D341Med (cell line): ENCODE results near the gene KCTD8.

Experiments
- DNase-seq: peaks from one replicate; pipeline ENCODE4 v3.0.0; 2012; ENCODE audit warnings: low spot score

KCTD8 gene

DNA sequence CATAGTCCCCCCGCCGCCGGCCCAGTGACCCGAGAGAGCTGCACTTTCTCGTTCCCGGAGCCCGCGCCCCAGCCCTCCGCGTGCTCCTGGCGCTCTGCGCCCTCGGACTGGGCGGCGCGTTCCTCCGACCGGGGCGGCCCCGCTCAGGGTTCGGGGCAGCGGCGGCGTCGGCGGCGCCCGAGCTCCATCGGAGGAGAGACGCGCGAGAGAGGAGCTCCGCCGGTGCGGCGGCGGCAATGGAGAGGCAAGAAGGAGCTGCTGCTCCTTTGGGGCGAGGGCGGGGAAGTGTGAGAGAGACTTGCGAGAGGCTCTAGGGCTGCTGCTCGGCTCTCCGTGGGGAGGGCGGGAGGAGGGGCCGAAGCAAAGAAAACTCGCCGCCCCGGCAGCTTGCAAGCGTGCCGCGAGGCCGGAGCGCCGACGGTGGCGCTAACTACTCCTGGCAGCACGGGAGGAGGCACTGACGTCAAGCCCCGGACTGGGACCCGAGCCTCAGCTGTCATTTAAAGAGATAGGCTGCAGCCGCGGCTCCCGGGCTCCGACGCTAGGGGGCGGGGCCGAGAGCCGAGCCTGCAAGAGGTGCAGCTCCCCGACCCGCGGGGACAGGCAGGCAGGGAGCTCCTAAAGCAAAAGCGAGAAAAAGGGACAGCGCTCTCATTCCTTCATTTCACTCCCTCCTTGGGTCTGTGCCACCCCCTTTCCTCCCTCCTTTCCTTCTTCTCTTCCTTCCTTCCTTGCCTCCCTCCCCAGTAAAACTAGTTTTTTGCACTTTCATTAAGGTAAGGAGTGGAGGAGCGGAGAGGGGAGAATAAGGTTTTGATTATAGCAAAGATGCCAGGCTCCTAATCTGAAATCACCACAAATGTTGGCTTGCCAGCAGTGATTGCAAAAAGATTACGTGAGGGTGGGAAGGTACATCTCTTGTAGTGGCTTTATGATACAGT, at the start of gene KCTD8:
TSS of gene KCTD8 (minus strand) at position 289 of the 941 bp plus-strand sequence.
- peak; percentile 96 for DNase-seq

GRCh38 chr4:44494810-44495701, 46.4 kb upstream of the KCTD8 start:
- DNase-seq: no peak

DNA sequence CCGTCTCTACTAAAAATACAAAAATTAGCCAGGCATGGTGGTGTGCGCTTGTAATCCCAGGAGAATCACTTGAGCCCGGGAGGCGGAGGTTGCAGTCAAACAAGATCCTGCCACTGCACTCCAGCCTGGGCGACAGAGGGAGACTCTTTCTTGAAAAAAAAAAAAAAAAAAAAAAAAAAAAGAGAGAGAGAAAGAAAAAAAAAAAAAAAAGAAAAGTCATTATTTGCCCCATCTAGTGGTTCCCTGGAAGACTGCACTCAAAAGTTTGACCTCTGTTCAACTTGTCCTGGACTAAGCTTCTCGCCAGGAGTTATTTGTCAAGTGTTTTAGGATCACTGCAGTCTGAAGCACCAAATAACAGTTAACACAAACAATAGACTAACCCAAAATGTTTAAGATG, 45.3 kb upstream of the KCTD8 start:
- DNase-seq: peak; percentile 50

- DNase-seq: peak; percentile 51
Observed at GRCh38 chr4:44487341-44487740, 38.7 kb upstream of the KCTD8 start.

GRCh38 chr4:44479731-44480130, 31.1 kb upstream of the KCTD8 start:
- DNase-seq: no peak

- DNase-seq: no peak
Observed at GRCh38 chr4:44462259-44462658, 13.7 kb upstream of the KCTD8 start.

- peak; percentile 75 for DNase-seq
Observed at GRCh38 chr4:44447563-44448504, 775 bp downstream of the KCTD8 start.

GRCh38 chr4:44446801-44447562, 1.6 kb downstream of the KCTD8 start:
- peak; percentile 71 for DNase-seq

DNA sequence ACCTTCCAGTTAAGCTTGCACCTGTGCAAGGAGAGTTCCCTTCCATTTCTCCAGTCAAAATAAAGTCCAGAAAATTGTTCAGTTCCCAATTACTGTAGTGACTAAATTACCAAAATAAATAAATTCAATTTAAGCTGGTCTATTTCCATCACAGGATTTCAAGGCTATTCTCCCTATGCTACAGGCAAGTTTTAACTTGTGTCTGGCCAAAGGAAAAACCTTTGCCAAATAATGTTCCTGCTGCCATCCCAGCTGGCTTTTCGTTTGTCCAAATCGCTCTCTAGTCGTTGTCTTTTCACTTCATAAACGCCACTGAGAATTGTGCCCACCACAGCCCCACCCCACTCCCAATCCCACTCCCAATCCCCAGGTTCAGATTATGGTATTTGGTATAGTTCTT, 2.4 kb downstream of the KCTD8 start:
- no peak for DNase-seq

- DNase-seq: no peak
Observed at GRCh38 chr4:44438687-44439086, 9.9 kb downstream of the KCTD8 start.

DNA sequence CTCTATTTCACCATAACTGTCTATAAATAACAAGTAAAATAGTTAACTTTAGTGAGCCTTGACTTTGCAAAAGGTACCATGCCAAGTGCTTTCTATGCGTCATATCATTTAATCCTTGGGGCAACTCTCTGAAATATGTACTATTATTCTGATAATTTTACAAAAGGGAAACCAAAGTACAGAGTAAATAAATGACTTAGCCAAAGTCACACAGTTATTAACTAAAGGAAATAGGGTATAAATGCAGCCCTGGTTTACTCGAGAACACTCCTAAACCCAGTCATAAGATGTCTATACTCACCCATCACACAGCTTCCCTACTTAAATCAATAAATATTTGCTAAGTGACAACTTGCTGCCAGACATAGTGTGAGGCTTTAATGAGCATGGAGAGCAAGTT, 14.4 kb downstream of the KCTD8 start:
- DNase-seq: no peak

- peak; percentile 68 for DNase-seq
Observed at GRCh38 chr4:44425614-44426208, 22.9 kb downstream of the KCTD8 start.

- DNase-seq: no peak
Observed at GRCh38 chr4:44422912-44423311, 25.7 kb downstream of the KCTD8 start.

GRCh38 chr4:44421330-44422065, 27.1 kb downstream of the KCTD8 start:
- no peak for DNase-seq

DNA sequence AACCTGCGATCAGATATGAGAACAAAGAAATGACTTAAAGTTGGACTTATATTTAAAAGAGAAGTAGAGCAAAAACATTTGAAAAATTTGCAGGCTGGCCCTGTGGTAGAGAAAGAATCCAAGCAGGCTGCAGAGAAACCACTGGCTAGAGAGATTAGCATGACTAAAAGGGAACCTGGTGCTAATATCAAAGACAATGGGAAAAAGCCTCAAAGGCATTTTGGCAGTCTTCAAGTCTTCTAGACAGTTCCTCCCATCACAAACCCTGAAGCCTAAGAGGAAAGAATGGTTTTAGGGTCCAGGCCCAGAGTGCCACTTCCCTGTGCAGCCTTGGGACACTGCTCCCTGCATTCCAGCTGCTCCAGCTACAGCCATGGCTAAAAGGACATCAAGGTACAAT, 33.4 kb downstream of the KCTD8 start:
- no peak for DNase-seq

GRCh38 chr4:44368413-44369167, 80.0 kb downstream of the KCTD8 start:
- no peak for DNase-seq

- no peak for DNase-seq
Observed at GRCh38 chr4:44354172-44354571, 94.4 kb downstream of the KCTD8 start.

- no peak for DNase-seq
Observed at GRCh38 chr4:44351069-44351468, 97.5 kb downstream of the KCTD8 start.

DNA sequence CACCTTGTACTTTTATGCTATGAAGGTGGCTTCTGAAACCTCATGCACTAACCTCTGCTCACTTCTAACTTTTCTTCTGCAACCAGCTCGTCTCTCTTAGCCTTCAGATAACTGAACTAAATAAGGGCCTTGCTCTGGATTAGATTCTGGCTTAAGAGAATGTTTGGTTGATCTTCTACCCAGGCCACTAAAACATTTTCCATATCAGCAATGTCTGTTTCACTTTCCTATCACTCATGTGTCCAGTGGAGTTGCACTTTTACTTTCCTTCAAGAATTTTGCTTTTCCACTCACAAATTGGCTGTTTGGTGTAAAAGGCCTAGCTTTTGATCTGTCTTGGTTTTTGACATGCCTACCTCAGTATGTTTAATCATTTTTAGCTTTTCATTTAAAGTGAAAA, 105.8 kb downstream of the KCTD8 start:
- DNase-seq: no peak
